Activated T-cell treated with anti-CD3 and anti-CD28 coated beads, Interleukin-2, amount 50 U/mL, for 1 hour (primary cell): ENCODE results near the gene NIPAL1.
A peak's percentile ranks its signal among the peaks of the same experiment; 100 is the strongest.

Experiments used
- DNase-seq: peaks from one replicate; pipeline ENCODE4 v3.0.0-alpha.2; 2020

NIPAL1 gene

GRCh38 chr4:48028696-48029095 lies 12.1 kb downstream of the NIPAL1 start:
- no peak for DNase-seq

GRCh38 chr4:48030470-48030869 lies 13.9 kb downstream of the NIPAL1 start:
- no peak for DNase-seq

DNA sequence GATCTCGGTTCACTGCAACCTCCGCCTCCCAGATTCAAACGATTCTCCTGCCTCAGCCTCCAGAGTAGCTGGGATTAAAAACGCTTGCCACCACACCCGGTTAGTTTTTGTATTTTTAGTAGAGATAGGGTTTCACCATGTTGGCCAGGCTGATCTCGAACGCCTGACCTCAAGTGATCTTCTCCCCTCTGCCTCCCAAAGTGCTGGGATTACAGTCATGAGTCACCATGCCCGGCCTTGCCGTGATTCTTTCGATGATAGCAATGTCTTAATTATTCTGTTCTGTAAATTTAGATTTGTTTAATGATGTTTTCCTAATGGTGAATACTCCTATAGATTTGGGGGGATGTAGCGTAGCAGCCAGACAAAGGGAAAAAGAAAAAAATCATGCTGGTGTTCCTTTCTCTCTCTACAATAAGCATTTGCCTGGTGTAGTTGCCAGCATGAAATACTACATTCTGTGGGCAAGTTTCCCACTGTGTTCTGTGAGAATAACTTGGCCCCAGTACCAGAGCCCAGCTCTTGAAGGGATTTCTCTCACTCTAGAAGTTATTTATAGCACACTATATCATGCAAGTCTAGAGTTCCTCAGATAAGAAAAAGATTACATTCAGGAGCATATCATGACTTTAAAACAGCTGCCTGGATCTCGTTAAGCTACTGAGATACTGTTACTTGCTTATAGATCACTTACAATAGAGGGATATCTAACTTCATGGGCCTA lies 15.4 kb downstream of the NIPAL1 start:
- no peak for DNase-seq

- no peak for DNase-seq
These were observed 16.1 kb downstream of the NIPAL1 start for GRCh38 chr4:48032721-48033120.

DNA sequence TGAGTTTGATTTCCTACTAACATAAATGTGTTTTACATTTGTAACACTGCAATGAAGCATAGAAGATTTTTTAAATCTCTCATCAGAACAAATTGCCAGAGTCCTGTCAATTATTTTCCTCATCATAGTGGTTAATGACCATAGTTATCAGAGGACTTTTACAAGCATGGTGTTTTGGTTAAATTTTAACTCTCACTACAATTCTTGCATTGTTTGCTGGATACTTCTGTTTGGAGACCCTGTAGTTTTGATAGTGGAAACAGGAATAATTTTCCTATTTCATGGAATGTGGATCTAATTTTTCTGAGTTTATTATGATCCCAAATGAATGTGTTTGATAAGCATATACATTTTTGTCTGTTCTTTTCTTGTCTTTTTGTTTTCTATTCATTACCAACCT lies 16.8 kb downstream of the NIPAL1 start:
- DNase-seq = no peak

- peak; percentile 52 for DNase-seq
These were observed 17.3 kb downstream of the NIPAL1 start for GRCh38 chr4:48033825-48034413.

- no peak for DNase-seq
These were observed 19.4 kb downstream of the NIPAL1 start for GRCh38 chr4:48035952-48036351.

GRCh38 chr4:48037117-48037462 lies 20.5 kb downstream of the NIPAL1 start:
- no peak for DNase-seq

GRCh38 chr4:48038666-48039065 lies 22.1 kb downstream of the NIPAL1 start:
- no peak for DNase-seq

- no peak for DNase-seq
These were observed 23.0 kb downstream of the NIPAL1 start for GRCh38 chr4:48039561-48039960.

- DNase-seq = no peak
These were observed 25.1 kb downstream of the NIPAL1 start for GRCh38 chr4:48041535-48042137.

GRCh38 chr4:48042979-48043461 lies 26.4 kb downstream of the NIPAL1 start:
- DNase-seq = no peak

- no peak for DNase-seq
These were observed 26.9 kb downstream of the NIPAL1 start for GRCh38 chr4:48043504-48043903.

GRCh38 chr4:48044298-48044697 lies 27.7 kb downstream of the NIPAL1 start:
- no peak for DNase-seq

- DNase-seq = no peak
These were observed 29.5 kb downstream of the NIPAL1 start for GRCh38 chr4:48046059-48046458.

- peak; percentile 55 for DNase-seq
These were observed 30.9 kb downstream of the NIPAL1 start for GRCh38 chr4:48047421-48047844.

- no peak for DNase-seq
These were observed 31.3 kb downstream of the NIPAL1 start for GRCh38 chr4:48047896-48048295.

GRCh38 chr4:48049483-48049882 lies 32.9 kb downstream of the NIPAL1 start:
- DNase-seq = no peak

DNA sequence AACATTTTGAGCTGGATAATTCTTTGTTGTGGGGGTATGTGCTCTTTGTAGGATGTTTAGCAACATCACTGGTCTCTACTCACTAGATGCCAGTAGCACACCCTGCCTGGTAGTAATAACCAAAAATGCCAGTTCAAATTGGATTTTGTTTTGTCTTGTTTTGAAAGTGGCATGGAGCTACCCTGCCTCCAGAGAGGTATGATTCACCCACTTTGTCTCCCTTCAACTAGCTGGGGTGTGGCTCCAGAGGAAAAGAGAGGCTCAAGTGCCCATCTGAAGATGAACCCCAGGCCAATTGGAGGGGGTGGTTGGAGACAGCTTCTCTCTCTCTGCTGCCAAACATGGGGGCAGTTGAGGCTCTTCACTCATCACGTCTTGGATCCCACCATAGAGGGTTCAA lies 34.5 kb downstream of the NIPAL1 start:
- no peak for DNase-seq

DNA sequence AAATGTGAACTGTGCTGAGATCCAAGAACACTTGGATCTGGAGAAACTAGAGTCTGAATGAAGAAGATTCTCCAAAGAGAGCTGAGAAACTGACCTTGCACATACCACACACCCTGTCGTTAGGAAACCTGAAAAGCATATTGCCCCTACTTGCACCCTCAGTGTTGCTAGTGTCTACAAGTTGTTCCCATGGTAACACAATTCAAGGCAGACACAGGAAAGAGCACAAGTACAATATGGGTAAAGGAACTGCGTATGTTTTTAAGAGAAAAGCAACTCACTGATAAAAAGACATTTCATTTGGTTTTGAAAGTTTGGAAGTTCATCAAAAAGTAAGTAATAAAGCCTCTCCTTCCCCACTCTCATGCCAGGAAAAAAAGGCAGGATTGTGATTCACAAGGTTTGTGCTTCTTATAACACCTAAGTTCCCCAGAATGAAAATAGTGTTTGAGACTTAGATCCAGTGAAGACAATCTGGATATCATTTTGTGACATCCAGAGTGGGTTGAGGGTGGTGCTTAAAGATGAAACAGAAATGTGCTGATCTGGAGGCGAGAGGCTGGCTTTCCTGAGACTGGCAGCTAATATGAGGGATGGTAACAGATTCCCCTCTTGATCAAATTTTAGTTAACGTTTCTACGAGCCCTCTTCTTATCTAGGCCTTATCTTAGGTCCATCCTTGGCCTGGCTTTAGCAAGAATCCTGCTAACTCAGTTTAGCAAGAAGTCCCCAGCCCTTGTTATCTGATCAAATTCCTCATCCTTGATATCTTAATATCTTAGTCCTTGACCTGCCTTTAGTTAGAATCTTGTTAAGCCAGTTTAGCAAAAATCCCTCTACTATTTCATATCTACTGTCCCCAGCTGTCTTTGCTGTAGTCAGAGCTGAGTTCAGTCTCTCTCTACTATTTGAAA lies 42.3 kb downstream of the NIPAL1 start:
- DNase-seq = no peak

GRCh38 chr4:48064349-48064748 lies 47.8 kb downstream of the NIPAL1 start:
- DNase-seq = no peak

DNA sequence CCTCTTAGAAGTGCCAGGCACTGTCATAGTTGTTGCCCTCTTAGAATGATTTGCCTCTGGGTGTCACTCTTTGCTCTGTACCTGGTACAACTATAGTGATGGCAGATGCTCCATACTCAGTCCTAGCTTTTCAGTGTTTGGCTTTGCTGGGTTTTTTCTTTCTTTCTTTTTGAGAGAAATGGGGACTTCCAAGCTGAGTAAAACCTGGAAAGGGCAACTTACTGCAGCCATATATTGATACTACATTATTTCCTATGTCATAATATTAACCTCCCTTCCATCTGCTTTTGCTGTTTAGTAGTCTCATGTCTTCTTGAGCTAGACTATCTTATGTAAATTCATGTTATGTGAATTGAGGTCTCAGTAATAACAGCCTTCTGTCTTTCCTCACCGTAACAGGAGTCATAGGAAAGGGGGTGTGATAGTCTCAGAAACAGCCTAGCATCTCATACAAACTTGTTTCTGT lies 49.0 kb downstream of the NIPAL1 start:
- no peak for DNase-seq

DNA sequence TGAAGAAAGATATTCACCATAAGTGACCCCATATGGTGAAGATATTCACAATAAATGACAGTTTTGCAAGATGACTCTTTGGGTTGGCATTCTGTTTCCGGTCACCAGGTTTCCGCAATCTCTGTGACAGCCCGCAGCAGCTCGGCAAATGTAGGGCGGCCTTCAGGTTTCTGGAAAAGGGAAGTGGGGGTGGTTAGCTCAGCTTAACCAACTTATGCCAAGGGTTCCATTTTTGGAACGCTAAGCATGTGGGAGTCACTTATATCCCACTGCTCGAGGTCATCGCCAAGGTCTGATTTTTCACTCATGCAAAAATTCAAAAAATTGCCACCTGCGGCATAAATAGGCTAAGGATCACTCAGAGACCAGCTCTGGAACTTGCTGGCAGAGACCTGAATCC lies 51.0 kb downstream of the NIPAL1 start:
- DNase-seq = no peak
